GM19452 (cell line): ENCODE results near the gene MUTYH.

Experiments used
- ATAC-seq: cut with Tn5 transposase; IDR thresholded peaks from one replicate; pipeline ENCODE4 v1.9.1; 2021; ENCODE audit not compliant: unreplicated experiment

The MUTYH gene

DNA sequence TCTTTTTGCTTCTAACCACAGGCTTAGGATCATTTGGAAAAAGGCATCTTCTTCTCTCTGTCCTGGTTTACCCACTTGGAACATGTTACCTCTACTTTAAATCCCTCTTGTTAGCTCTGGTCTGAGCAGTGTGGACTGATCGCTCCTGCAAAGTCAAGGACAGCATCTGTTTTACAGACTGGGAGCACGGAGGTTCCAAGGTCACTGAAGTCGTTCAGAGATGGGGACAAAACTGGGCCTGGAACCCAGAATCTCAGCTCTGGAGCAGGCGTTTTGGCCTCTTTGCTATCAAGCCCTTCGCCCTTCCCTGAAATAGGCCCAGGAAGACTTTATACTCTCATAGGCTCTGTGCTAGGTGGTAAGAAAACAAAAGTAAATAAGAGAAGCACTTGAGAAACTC lies 11.3 kb upstream of the MUTYH start:
- ATAC-seq: no peak

DNA sequence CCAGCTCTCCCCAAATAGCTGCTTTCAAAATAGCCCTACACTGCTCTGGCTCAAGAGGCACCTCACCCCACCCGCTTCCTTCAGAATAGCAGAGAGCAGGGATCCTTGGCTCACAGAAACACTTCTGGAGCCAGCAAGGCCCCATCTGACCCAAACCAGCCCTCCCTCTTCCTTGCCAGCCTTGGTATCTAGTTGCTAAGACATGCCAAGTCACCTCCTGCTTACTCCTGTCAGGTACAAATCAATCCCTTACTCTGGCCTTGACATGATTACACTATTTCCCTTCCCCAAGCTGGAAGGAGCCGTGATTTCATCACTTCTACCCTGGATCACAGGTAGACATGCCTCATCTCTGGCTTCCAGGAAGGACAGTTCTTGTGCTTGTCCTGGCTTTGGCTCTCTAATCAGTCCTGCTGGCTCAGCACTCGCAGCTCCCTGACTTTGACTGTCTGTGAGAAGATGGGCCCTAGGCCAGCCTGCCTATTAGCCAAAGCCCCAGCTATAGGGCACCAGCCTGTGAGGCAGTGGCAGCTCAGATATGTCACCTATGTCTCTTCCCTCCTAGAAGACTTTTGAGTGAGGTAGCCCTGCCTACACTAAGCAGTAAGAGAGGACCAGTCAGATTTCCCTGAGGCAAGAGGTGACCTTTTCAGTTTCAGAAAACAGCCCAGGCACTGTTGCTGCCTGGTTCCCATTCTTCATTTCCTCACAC lies 8.9 kb upstream of the MUTYH start:
- ATAC-seq: no peak

GRCh38 chr1:45348609-45348965 lies 8.3 kb upstream of the MUTYH start:
- no peak for ATAC-seq

- ATAC-seq: no peak
Observed at GRCh38 chr1:45348020-45348419, 7.8 kb upstream of the MUTYH start.

DNA sequence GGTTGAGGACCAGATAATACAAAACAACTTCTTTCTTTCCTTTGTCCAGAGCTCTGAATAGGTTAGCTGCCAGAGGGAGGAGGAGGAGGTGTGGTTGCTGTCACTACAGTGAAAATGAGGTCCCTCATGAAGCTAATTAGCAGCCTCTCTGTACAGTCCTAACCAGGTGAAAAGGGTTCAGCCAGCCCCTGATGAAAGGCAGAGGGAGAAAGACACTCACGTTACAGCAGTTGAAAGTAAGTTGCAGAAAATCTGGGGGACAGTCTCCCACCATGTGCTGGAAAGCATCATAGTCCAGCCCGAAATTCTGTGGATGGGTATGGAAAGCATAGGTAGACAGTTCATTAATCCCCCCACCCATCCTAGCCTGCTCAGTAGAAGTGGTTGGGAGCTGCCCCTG lies 6.2 kb upstream of the MUTYH start:
- ATAC-seq: no peak

DNA sequence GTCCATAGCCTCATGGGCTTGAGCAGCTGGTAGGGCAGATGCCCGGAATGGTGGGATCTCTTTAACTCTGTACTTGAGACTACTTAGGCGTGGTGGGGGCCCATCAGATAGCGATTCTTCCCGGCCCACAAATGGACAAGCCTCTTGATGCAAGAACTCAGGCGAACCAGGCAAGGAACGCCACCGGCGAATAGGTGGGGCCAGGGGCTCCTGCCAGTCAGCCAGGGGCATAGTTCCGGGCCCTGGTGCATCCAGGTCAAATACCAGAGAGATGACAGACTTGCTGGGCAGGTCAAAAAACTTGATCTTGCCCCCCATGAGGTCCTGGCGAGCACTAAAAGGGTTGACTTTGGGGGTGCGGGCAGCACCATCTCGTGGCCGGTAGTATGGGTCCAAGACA lies 4.8 kb upstream of the MUTYH start:
- no peak for ATAC-seq

DNA sequence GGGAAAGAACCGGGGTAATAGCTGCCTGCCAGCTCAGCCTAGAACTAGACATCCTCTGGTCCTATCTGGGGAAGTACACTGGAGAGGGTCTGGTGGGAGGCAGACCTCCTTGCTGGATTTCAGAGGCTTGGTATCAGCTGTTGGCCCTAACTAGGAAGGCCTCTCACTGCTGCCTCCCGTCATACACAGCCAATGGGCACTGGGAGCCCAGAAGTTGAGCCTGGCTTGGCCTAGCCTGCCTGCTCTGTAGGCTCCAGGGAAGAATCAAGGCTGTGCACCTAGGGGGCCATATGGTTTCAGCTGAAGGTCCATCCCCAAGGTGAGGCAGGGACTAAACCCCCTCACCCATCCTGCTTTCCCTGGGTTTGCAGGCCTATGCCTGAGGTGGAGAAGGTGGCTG lies 4.3 kb upstream of the MUTYH start:
- ATAC-seq: no peak

GRCh38 chr1:45340816-45341466 lies 701 bp upstream of the MUTYH start:
- no peak for ATAC-seq

GRCh38 chr1:45337630-45338325 lies 2.5 kb downstream of the MUTYH start:
- ATAC-seq: no peak

- no peak for ATAC-seq
Observed at GRCh38 chr1:45335855-45336324, 4.3 kb downstream of the MUTYH start.

DNA sequence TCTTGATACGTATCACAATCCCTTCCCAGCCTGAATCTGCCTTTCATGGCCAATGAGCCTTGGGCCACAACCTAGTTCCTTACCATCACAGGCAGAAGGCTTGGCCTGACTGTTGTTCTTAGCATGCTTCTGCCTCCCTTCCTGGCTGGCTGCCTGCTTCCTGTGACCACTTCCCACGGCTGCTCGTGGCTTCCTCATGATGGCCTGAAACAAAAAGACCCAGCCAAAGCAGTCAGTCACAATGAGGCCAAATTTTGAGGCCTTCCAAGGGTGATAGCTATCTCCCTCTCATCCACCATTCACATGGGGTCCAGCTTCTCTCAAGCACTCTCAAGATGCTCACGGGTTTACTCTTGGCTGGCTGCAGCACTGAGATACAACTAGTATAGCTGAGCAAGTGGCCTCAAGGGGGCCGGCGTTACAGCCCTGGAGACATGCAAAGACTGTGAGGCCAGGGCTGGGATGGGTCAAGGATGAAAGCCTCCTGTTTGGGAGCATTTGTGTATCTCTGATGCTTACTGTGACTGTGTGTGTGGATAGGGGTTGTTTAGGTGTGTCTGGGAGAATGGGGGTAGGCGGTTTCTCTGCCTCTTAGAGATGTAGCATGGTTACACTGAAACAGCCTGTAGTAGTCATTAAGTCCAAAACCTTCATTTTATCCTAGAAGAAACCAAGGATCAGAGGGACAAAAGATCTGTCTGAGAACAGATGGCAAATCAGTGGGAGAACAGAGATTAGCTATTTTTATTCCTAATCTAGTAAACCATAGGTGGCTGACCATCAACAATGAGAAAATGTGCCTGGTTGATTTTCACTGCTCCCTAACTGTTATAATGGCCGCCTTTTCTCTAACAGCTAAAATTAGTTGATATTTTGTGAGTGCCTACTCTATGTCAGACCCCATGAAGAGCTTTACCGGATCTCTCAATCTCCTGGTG lies 5.7 kb downstream of the MUTYH start:
- no peak for ATAC-seq

GRCh38 chr1:45332346-45332720 lies 7.9 kb downstream of the MUTYH start:
- ATAC-seq: no peak

GRCh38 chr1:45331436-45332345 lies 8.5 kb downstream of the MUTYH start:
- no peak for ATAC-seq

DNA sequence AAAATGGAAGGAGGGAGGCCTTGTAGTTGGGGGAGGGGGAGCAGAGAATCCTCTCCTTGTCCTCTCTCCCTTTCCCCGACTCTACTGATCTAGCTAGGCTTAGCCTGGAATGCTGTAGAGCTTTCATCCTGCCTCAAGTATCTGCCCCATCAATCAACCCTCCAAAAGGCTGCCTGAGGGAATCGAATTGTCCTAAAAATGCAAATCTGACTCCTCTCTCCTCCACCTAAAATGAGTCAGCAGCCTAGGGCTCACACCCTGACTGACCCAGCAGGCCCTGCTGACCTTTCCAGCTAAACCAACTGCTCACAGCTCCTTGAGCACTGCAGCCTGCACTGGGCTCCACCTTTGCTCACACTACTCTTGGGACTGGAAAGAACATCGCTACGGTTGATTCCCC lies 10.8 kb downstream of the MUTYH start:
- ATAC-seq: no peak

- ATAC-seq: no peak
Observed at GRCh38 chr1:45328680-45329079, 11.6 kb downstream of the MUTYH start.

- no peak for ATAC-seq
Observed at GRCh38 chr1:45327644-45328515, 12.4 kb downstream of the MUTYH start.

GRCh38 chr1:45326627-45327623 lies 13.3 kb downstream of the MUTYH start, which contains the start of gene HPDL:
TSS of gene HPDL (plus strand) at chr1:45326895. CDS start at chr1:45327149, 254 bp downstream.
- ATAC-seq: peak; percentile 56
